Prostate gland (tissue), 2 donors: ENCODE measurements around the gene EIF3M.

Experiments
- CTCF ChIP-seq, 4 experiments: fragments of 200-600 bp in 2 of 4; fragments of 450-650 bp in 2 of 4; sonication (generic) in 2 of 4; IDR thresholded peaks; 1 replicate in 3 of 4; 2 replicates in 1 of 4; pipeline ENCODE4 v1.5.1; 2016 to 2019; ENCODE audit warnings: antibody characterized with exemption in 4 of 4, mild to moderate bottlenecking in 2 of 4, moderate library complexity in 2 of 4
- POLR2A ChIP-seq: fragments of 450-650 bp; IDR thresholded peaks from one replicate; pipeline ENCODE4 v1.6.1; 2016; ENCODE audit warnings: antibody characterized with exemption, mild to moderate bottlenecking
- POLR2AphosphoS5 ChIP-seq: sonication (generic); formaldehyde crosslinking; IDR thresholded peaks from one replicate; pipeline ENCODE4 v1.6.1; 2017; ENCODE audit warnings: antibody characterized with exemption

GRCh38 chr11:32594272-32594671 is 10.6 kb downstream of the EIF3M start:
- TF ChIP-seq POLR2AphosphoS5 (no peak), CTCF (IDR thresholded peaks at IDR 0.05) (no peak), POLR2A (no peak)
